DMS 273 treated with DMSO at 0.1 percent for 48 hours (cell line): Measurements from ENCODE around the gene KRTAP1-1.
"Not testable (repeated sequence)": the region's sequence is repeated elsewhere in the genome, so short reads cannot be mapped to it uniquely, and the experiment has no call there.

Experiments
- DNase-seq: peaks from one replicate; lab custom pipeline; 2025; lab: John Stamatoyannopoulos, UW

The KRTAP1-1 gene

GRCh38 chr17:41040783-41041571 is at the start of gene KRTAP1-1:
TSS of gene KRTAP1-1 (minus strand) at chr17:41041450. CDS start at chr17:41041397, 53 bp downstream.
- peak; percentile 56 for DNase-seq

GRCh38 chr17:41088760-41089352 is 47.6 kb upstream of the KRTAP1-1 start:
- DNase-seq, result not testable (repeated sequence)

- not testable (repeated sequence) for DNase-seq
These were observed 43.0 kb upstream of the KRTAP1-1 start, which contains the start of gene KRTAP4-7 for GRCh38 chr17:41084100-41084856. TSS of gene KRTAP4-7 (plus strand) at chr17:41084150. CDS start at chr17:41084207, 57 bp downstream.

- DNase-seq, result not testable (repeated sequence)
These were observed 42.2 kb upstream of the KRTAP1-1 start for GRCh38 chr17:41083427-41083826.

- DNase-seq, result no peak
These were observed 41.4 kb upstream of the KRTAP1-1 start for GRCh38 chr17:41082626-41083025.

GRCh38 chr17:41076788-41077187 is 35.5 kb upstream of the KRTAP1-1 start:
- DNase-seq, result no peak

- DNase-seq, result no peak
These were observed 32.4 kb upstream of the KRTAP1-1 start for GRCh38 chr17:41073676-41074075.

- DNase-seq, result peak; percentile 14
These were observed 30.5 kb upstream of the KRTAP1-1 start for GRCh38 chr17:41071606-41072360.

GRCh38 chr17:41069031-41069430 is 27.8 kb upstream of the KRTAP1-1 start:
- DNase-seq, result no peak

GRCh38 chr17:41067281-41067680 is 26.0 kb upstream of the KRTAP1-1 start:
- no peak for DNase-seq

- DNase-seq, result no peak
These were observed 24.8 kb upstream of the KRTAP1-1 start, which contains the start of gene KRTAP2-4 for GRCh38 chr17:41065829-41066624. TSS of gene KRTAP2-4 (minus strand) at chr17:41065879. CDS start at chr17:41065845, 34 bp downstream.

GRCh38 chr17:41065016-41065689 is 23.9 kb upstream of the KRTAP1-1 start:
- DNase-seq, result not testable (repeated sequence)

GRCh38 chr17:41064301-41064700 is 23.1 kb upstream of the KRTAP1-1 start:
- no peak for DNase-seq

GRCh38 chr17:41063449-41063848 is 22.2 kb upstream of the KRTAP1-1 start:
- no peak for DNase-seq

- DNase-seq, result no peak
These were observed 20.7 kb upstream of the KRTAP1-1 start for GRCh38 chr17:41061964-41062363.

GRCh38 chr17:41060052-41060604 is 18.9 kb upstream of the KRTAP1-1 start, which contains the start of gene KRTAP2-3:
TSS of gene KRTAP2-3 (minus strand) at chr17:41060114. CDS start at chr17:41060050, 64 bp downstream.
- no peak for DNase-seq

GRCh38 chr17:41059276-41060051 is 18.2 kb upstream of the KRTAP1-1 start:
- DNase-seq, result not testable (repeated sequence)

GRCh38 chr17:41058741-41059140 is 17.5 kb upstream of the KRTAP1-1 start:
- DNase-seq, result no peak

GRCh38 chr17:41057547-41057946 is 16.3 kb upstream of the KRTAP1-1 start:
- no peak for DNase-seq
